HG03064 (cell line): Measurements from ENCODE around the gene AGK.
"Not testable (repeated sequence)": the region's sequence is repeated elsewhere in the genome, so short reads cannot be mapped to it uniquely, and the experiment has no call there.

ENCODE experiments used
- ATAC-seq: cut with Tn5 transposase; IDR thresholded peaks from one replicate; pipeline ENCODE4 v1.9.1; 2021; ENCODE audit warnings: low read depth; ENCODE audit not compliant: unreplicated experiment

Gene AGK

GRCh38 chr7:141551782-141552181 is 572 bp downstream of the AGK start:
- no peak for ATAC-seq

- no peak for ATAC-seq
Measured at GRCh38 chr7:141557360-141557759, 6.2 kb downstream of the AGK start.

- ATAC-seq: not testable (repeated sequence)
Measured at GRCh38 chr7:141557831-141558531, 6.8 kb downstream of the AGK start.

GRCh38 chr7:141558544-141559183 is 7.5 kb downstream of the AGK start:
- ATAC-seq: peak; percentile 73

- ATAC-seq: no peak
Measured at GRCh38 chr7:141559961-141560360, 8.8 kb downstream of the AGK start.

GRCh38 chr7:141562036-141562435 is 10.8 kb downstream of the AGK start:
- ATAC-seq: no peak

- no peak for ATAC-seq
Measured at GRCh38 chr7:141562543-141562942, 11.3 kb downstream of the AGK start.

- ATAC-seq: no peak
Measured at GRCh38 chr7:141562972-141563371, 11.8 kb downstream of the AGK start.

- no peak for ATAC-seq
Measured at GRCh38 chr7:141563956-141564623, 12.9 kb downstream of the AGK start.

- ATAC-seq: no peak
Measured at GRCh38 chr7:141567432-141567831, 16.2 kb downstream of the AGK start.

- no peak for ATAC-seq
Measured at GRCh38 chr7:141568227-141568626, 17.0 kb downstream of the AGK start.

- no peak for ATAC-seq
Measured at GRCh38 chr7:141571059-141571458, 19.8 kb downstream of the AGK start.

GRCh38 chr7:141572175-141572574 is 21.0 kb downstream of the AGK start:
- ATAC-seq: no peak

GRCh38 chr7:141573511-141573910 is 22.3 kb downstream of the AGK start:
- no peak for ATAC-seq

GRCh38 chr7:141575164-141575563 is 24.0 kb downstream of the AGK start:
- no peak for ATAC-seq

- no peak for ATAC-seq
Measured at GRCh38 chr7:141575654-141576448, 24.6 kb downstream of the AGK start.

GRCh38 chr7:141577043-141577839 is 26.0 kb downstream of the AGK start:
- ATAC-seq: no peak

- not testable (repeated sequence) for ATAC-seq
Measured at GRCh38 chr7:141579953-141580352, 28.7 kb downstream of the AGK start.

GRCh38 chr7:141582063-141582462 is 30.9 kb downstream of the AGK start:
- not testable (repeated sequence) for ATAC-seq

- ATAC-seq: no peak
Measured at GRCh38 chr7:141584935-141585334, 33.7 kb downstream of the AGK start.
